IMR-90 (cell line): ENCODE measurements around the gene TSHZ1. TPM values are rescaled to one million over a fixed set of nuclear protein-coding genes. Genes with fewer than 3 reads are reported as not detected.

Source experiments
- ATAC-seq: fragments of 200-7000 bp; cut with Tn5 transposase; 2 replicates; pipeline ENCODE4 v1.9.1; 2020; ENCODE audit warnings: low read depth, mild to moderate bottlenecking, moderate library complexity
- BruUV-seq: library from RNA; stranded (reverse); fragments of 400-500 nt; replicated peaks from 2 replicates; lab custom pipeline; 2021; lab: Mats Ljungman, UMichigan
- CTCF ChIA-PET: fragments of 300-600 bp; formaldehyde crosslinking; extraction: SDS; loops from one replicate; lab custom pipeline; 2021; ENCODE audit warnings: antibody characterized with exemption; lab: Yijun Ruan, JAX
- POLR2A ChIA-PET: fragments of 300-600 bp; sonication (Branson Sonifier 250); formaldehyde crosslinking; loops from one replicate; lab custom pipeline; 2022; ENCODE audit warnings: antibody characterized with exemption; ENCODE audit not compliant: unreplicated experiment; lab: Charles Lee
- DNase-seq: peaks from one replicate; pipeline ENCODE4 v3.0.0; 2013
- H2AFZ ChIP-seq: replicated peaks from 2 replicates; pipeline ENCODE3; 2013; ENCODE audit warnings: low read length, mild to moderate bottlenecking; ENCODE audit not compliant: poor library complexity
- H2AK5ac ChIP-seq: 2 replicates; pipeline ENCODE4 v1.6.1; 2013; ENCODE audit warnings: low read depth, low read length, inconsistent platforms
- H2AK9ac ChIP-seq: replicated peaks from 2 replicates; pipeline ENCODE3; 2013; ENCODE audit warnings: mild to moderate bottlenecking, low read depth, low read length, moderate library complexity; ENCODE audit not compliant: poor library complexity
- H2BK120ac ChIP-seq: 2 replicates; pipeline ENCODE4 v1.6.1; 2013; ENCODE audit warnings: low read depth, low read length, inconsistent platforms
- H2BK15ac ChIP-seq: 3 replicates; pipeline ENCODE4 v1.6.1; 2013; ENCODE audit warnings: low read depth, low read length, inconsistent platforms
- H2BK20ac ChIP-seq: 2 replicates; pipeline ENCODE4 v1.6.1; 2013; ENCODE audit warnings: low read depth, mild to moderate bottlenecking, inconsistent platforms, low read length, moderate library complexity
- H2BK5ac ChIP-seq: 2 replicates; pipeline ENCODE4 v1.6.1; 2013; ENCODE audit warnings: mild to moderate bottlenecking, low read depth, low read length, inconsistent platforms; ENCODE audit not compliant: poor library complexity, severe bottlenecking
- H3K14ac ChIP-seq: replicated peaks from 2 replicates; pipeline ENCODE4 v1.6.1; 2013; ENCODE audit warnings: low read depth, low read length, inconsistent platforms
- H3K18ac ChIP-seq: 2 replicates; pipeline ENCODE4 v1.6.1; 2013; ENCODE audit warnings: low read depth, low read length, control low read depth
- H3K23ac ChIP-seq: 2 replicates; pipeline ENCODE4 v1.6.1; 2013; ENCODE audit warnings: low read depth, low read length, inconsistent platforms
- H3K27ac ChIP-seq: 2 replicates; pipeline ENCODE4 v1.5.1; 2013; ENCODE audit warnings: mild to moderate bottlenecking, control low read depth, low read length; ENCODE audit not compliant: insufficient read depth
- H3K27me3 ChIP-seq: 2 replicates; pipeline ENCODE4 v1.6.1; 2013; ENCODE audit warnings: low read length; ENCODE audit not compliant: control insufficient read depth, insufficient read depth
- H3K36me3 ChIP-seq: 2 replicates; pipeline ENCODE4 v1.6.1; 2013; ENCODE audit warnings: low read length, mixed read lengths; ENCODE audit not compliant: control insufficient read depth, insufficient read depth
- H3K4ac ChIP-seq: 2 replicates; pipeline ENCODE4 v1.6.1; 2013; ENCODE audit warnings: low read depth, low read length, inconsistent platforms
- H3K4me1 ChIP-seq: 2 replicates; pipeline ENCODE4 v1.6.1; 2013; ENCODE audit warnings: low read length, mixed read lengths; ENCODE audit not compliant: control insufficient read depth, insufficient read depth
- H3K4me2 ChIP-seq: 2 replicates; pipeline ENCODE4 v1.6.1; 2013; ENCODE audit warnings: low read depth, mild to moderate bottlenecking, control low read depth, low read length, moderate library complexity
- H3K4me3 ChIP-seq: 2 replicates; pipeline ENCODE4 v1.5.1; 2013; ENCODE audit warnings: low read depth, mild to moderate bottlenecking, control low read depth, low read length, moderate library complexity; ENCODE audit not compliant: insufficient read depth
- H3K56ac ChIP-seq: 2 replicates; pipeline ENCODE4 v1.6.1; 2013; ENCODE audit warnings: low read length, inconsistent platforms; ENCODE audit not compliant: insufficient read depth; ENCODE audit errors: extremely low read depth
- H3K79me1 ChIP-seq, 2 experiments: 2 replicates each; pipeline ENCODE4 v1.6.1; 2013; ENCODE audit warnings: low read length in 2 of 2, inconsistent platforms in 1 of 2, low read depth in 1 of 2
- H3K9ac ChIP-seq: 2 replicates; pipeline ENCODE4 v1.6.1; 2013; ENCODE audit warnings: low read depth, low read length, control low read depth
- H3K9me1 ChIP-seq: 2 replicates; pipeline ENCODE4 v1.6.1; 2013; ENCODE audit warnings: low read length, inconsistent platforms; ENCODE audit not compliant: insufficient read depth
- H3K9me3 ChIP-seq: 2 replicates; pipeline ENCODE4 v1.6.1; 2013; ENCODE audit warnings: low read length; ENCODE audit not compliant: control insufficient read depth, insufficient read depth
- H4K20me1 ChIP-seq: 2 replicates; pipeline ENCODE4 v1.6.1; 2013; ENCODE audit warnings: low read length, inconsistent platforms; ENCODE audit not compliant: insufficient read depth
- H4K5ac ChIP-seq: 2 replicates; pipeline ENCODE4 v1.6.1; 2013; ENCODE audit warnings: mild to moderate bottlenecking, low read depth, low read length, control low read depth
- H4K8ac ChIP-seq, 2 experiments: 2 replicates each; pipeline ENCODE4 v1.6.1; 2013; ENCODE audit warnings: low read depth in 2 of 2, low read length in 2 of 2, control low read depth in 1 of 2, inconsistent platforms in 1 of 2
- H4K91ac ChIP-seq: 2 replicates; pipeline ENCODE4 v1.6.1; 2013; ENCODE audit warnings: low read depth, low read length, inconsistent platforms; ENCODE audit not compliant: insufficient read depth
- BHLHE40 ChIP-seq: fragments of 150-350 bp; IDR thresholded peaks from 2 replicates; pipeline ENCODE4 v1.6.1; 2016; ENCODE audit warnings: mild to moderate bottlenecking, low read depth, low read length
- CEBPB ChIP-seq: IDR thresholded peaks from 2 replicates; pipeline ENCODE4 v1.6.1; 2012; ENCODE audit warnings: low read depth, low read length, improper control_type of control experiment
- CTCF ChIP-seq: conservative IDR thresholded peaks from 2 replicates; pipeline ENCODE4 v1.5.1; 2012; ENCODE audit warnings: mild to moderate bottlenecking, low read depth, low read length, improper control_type of control experiment
- ELK1 ChIP-seq: fragments of 150-350 bp; IDR thresholded peaks from 2 replicates; pipeline ENCODE4 v1.6.1; 2016; ENCODE audit warnings: low read depth, mild to moderate bottlenecking, low read length, moderate library complexity, borderline replicate concordance
- FOS ChIP-seq: fragments of 150-350 bp; IDR thresholded peaks from 2 replicates; pipeline ENCODE4 v1.6.1; 2016; ENCODE audit warnings: low read depth, low read length
- MAFK ChIP-seq: IDR thresholded peaks from 2 replicates; pipeline ENCODE4 v1.6.1; 2012; ENCODE audit warnings: low read depth, low read length, improper control_type of control experiment
- MAZ ChIP-seq: IDR thresholded peaks from 2 replicates; pipeline ENCODE4 v1.6.1; 2012; ENCODE audit warnings: low read depth, mild to moderate bottlenecking, low read length, improper control_type of control experiment, moderate library complexity, borderline replicate concordance
- MXI1 ChIP-seq: IDR thresholded peaks from 2 replicates; pipeline ENCODE4 v1.6.1; 2012; ENCODE audit warnings: low read depth, mild to moderate bottlenecking, low read length, moderate library complexity, borderline replicate concordance
- NFE2L2 ChIP-seq: fragments of 150-350 bp; IDR thresholded peaks from 2 replicates; pipeline ENCODE4 v1.6.1; 2016; ENCODE audit warnings: low read depth, mild to moderate bottlenecking, low read length
- POLR2A ChIP-seq: IDR thresholded peaks from 2 replicates; pipeline ENCODE4 v1.6.1; 2012; ENCODE audit warnings: mild to moderate bottlenecking, low read depth, low read length
- RAD21 ChIP-seq: IDR thresholded peaks from 2 replicates; pipeline ENCODE4 v1.6.1; 2012; ENCODE audit warnings: low read length, improper control_type of control experiment
- RCOR1 ChIP-seq: IDR thresholded peaks from 2 replicates; pipeline ENCODE4 v1.6.1; 2012; ENCODE audit warnings: mild to moderate bottlenecking, low read length, improper control_type of control experiment; ENCODE audit not compliant: insufficient replicate concordance
- RFX5 ChIP-seq: IDR thresholded peaks from 2 replicates; pipeline ENCODE4 v1.8.0; 2012; ENCODE audit warnings: low read depth, mild to moderate bottlenecking, low read length, moderate library complexity
- SMC3 ChIP-seq: fragments of 150-350 bp; IDR thresholded peaks from 2 replicates; pipeline ENCODE4 v1.6.1; 2016; ENCODE audit warnings: low read depth, mild to moderate bottlenecking, antibody characterized with exemption, low read length, moderate library complexity
- USF2 ChIP-seq: fragments of 150-350 bp; IDR thresholded peaks from 2 replicates; pipeline ENCODE4 v1.6.1; 2017; ENCODE audit warnings: mild to moderate bottlenecking, antibody characterized with exemption, low read length, low read depth
- WGBS, 2 experiments: methylation state at CpG; one replicate each; pipeline versions ENCODE4 v1.1.5 to v1.1.7; 2013; ENCODE audit warnings: missing lambda C conversion rate in 2 of 2; ENCODE audit not compliant: insufficient read length in 1 of 2; ENCODE audit errors: extremely low coverage in 2 of 2; 5-methylcytosine and 5-hydroxymethylcytosine counted together
- dilution Hi-C: fragments of 300-500 bp; cut with HindIII; formaldehyde crosslinking; loops from one replicate; pipeline ENCODE4 v1.14.3; 2018; ENCODE audit warnings: low sequenced_read_pairs; ENCODE audit not compliant: unreplicated experiment
- in situ Hi-C: fragments of 300-500 bp; cut with MboI; formaldehyde crosslinking; loops from 3 replicates; pipeline ENCODE4 v1.14.3; 2019; ENCODE audit warnings: low sequenced_read_pairs, inconsistent platforms, mixed read lengths
- intact Hi-C: fragments of 100-400 bp; cut with micrococcal nuclease; formaldehyde crosslinking; loops from 2 replicates; pipeline ENCODE4 v1.10.0; 2022
- polyA plus RNA-seq, 3 experiments: library from polyadenylated mRNA; depleted of rRNA; stranded (reverse); fragments of >200 nt; gene quantifications; 2 replicates each; pipeline ENCODE4 v1.2.3, GENCODE V29; 2012; ENCODE audit warnings: low replicate concordance in 1 of 3
- total RNA-seq: library from RNA; depleted of rRNA; stranded (reverse); fragments of >200 nt; gene quantifications from 2 replicates; pipeline ENCODE4 v1.2.3, GENCODE V29; 2012

Gene TSHZ1
- total and polyA plus RNA-seq, 2 of the 4 experiments (the other 2 are of a cell fraction) = 7.1 to 10.0 TPM

- Histone ChIP-seq H3K4me3 (no peak overlapping the region), H3K4me2 (no peak overlapping the region), H4K20me1 (no peaks in the 10 kb centered on the region), H2AK9ac (no peak overlapping the region), H3K9me1 (peaks cover 2% of the 10 kb centered on the region; the same call in 1 of the 2 replicates), H2BK15ac (no peak overlapping the region), H2BK20ac (no peak overlapping the region), H3K79me1 (no peaks in the 10 kb centered on the region), H3K4me1 (peaks cover 1% of the 10 kb centered on the region; the same call in 1 of the 2 replicates), H3K27me3 (peaks cover 21% of the 10 kb centered on the region), H3K14ac (no peak overlapping the region), H2BK120ac (no peak overlapping the region), H3K4ac (no peak overlapping the region), H2AK5ac (no peak overlapping the region), H3K23ac (no peak overlapping the region), H4K91ac (no peak overlapping the region), H2BK5ac (no peak overlapping the region), H2AFZ (no peak overlapping the region), H4K8ac (no peak overlapping the region), H3K36me3 (no peaks in the 10 kb centered on the region), H4K5ac (no peak overlapping the region), H3K9me3 (peaks cover 8% of the 10 kb centered on the region; the same call in 1 of the 2 replicates), H3K9ac (no peak overlapping the region), H3K56ac (no peak overlapping the region), H3K18ac (no peak overlapping the region), H3K27ac (no peak overlapping the region)
- ChIA-PET POLR2A (no interaction called here), CTCF (no interaction called here)
- intact Hi-C loops = no loop called here
- in situ Hi-C loops = no loop called here
- WGBS, 2 experiments = no CpG with 5 or more reads among the region's 3 CpGs
- TF ChIP-seq ELK1 = no peak
- no peak for TF ChIP-seq RAD21
- TF ChIP-seq FOS = no peak
- no peak for TF ChIP-seq USF2
- TF ChIP-seq MXI1 = no peak
- TF ChIP-seq MAFK = no peak
- no peak for TF ChIP-seq BHLHE40
- no peak for TF ChIP-seq MAZ
- no peak for TF ChIP-seq RCOR1
- TF ChIP-seq NFE2L2 = no peak
- TF ChIP-seq RFX5 = no peak
- no peak for TF ChIP-seq CEBPB
- TF ChIP-seq SMC3 = no peak
- no peak for TF ChIP-seq POLR2A
- TF ChIP-seq CTCF = no peak
- no TSS peak for BruUV-seq
- dilution Hi-C loops = no loop called here
- DNase-seq = no peak
- no peak for ATAC-seq
Measured at GRCh38 chr18:75164479-75164878, 46.1 kb upstream of the TSHZ1 start.
